ENCODE data around the gene MTX1.

Gene MTX1

DNA sequence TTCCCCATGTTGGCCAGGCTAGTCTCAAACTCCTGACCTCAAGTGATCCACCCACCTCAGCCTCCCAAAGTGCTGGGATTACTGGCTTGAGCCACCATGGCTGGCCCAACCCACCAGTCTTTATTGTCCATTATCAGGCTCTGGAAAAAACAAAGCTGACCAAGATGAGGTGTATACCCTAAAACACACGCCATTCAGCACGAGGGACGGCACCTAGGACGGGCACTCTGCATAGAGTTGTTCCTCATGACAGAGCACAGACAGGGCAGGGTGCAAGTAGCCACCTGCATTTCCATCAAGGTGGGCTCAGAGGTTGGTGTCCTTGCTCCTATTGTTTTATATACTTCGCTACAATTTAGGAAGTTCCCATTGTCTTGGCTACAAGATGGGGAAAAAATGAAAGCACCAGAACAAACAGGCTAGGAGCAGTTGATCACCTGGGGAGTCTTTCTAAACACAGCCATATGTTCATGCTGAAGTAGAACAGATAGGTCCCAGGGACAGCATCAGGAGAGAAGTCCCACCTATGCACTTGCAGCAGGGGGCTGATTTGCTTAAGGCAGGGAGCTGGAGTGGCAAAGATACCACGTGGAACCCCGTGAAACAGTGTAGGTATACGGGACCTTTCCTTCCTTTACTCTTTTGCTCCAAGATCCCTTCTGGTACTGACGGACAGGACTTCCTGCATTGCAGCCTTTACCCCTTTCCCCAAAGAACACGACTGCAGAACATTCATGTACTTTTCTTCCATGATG, 39.9 kb upstream of the MTX1 start:
- no peak overlapping the region for H3K4me3 ChIP-seq (replicated peaks; ENCODE audit: insufficient read depth, low read length)
- no peak for DNase-seq (ENCODE audit: low read depth in 1 of 2, low spot score in 1 of 2)
- H3K27me3 ChIP-seq (ENCODE audit: insufficient read depth, poor library complexity, severe bottlenecking), result no peaks in the 10 kb centered on the region
- TF ChIP-seq SPI1 (IDR thresholded peaks at IDR 0.05; ENCODE audit: borderline replicate concordance, low read depth), result no peak
- TF ChIP-seq POLR2AphosphoS5 (IDR thresholded peaks at IDR 0.05; ENCODE audit: low read depth), result no peak
- TF ChIP-seq GABPA (IDR thresholded peaks at IDR 0.05; ENCODE audit: low read depth), result no peak
- TF ChIP-seq, protein P1, sequence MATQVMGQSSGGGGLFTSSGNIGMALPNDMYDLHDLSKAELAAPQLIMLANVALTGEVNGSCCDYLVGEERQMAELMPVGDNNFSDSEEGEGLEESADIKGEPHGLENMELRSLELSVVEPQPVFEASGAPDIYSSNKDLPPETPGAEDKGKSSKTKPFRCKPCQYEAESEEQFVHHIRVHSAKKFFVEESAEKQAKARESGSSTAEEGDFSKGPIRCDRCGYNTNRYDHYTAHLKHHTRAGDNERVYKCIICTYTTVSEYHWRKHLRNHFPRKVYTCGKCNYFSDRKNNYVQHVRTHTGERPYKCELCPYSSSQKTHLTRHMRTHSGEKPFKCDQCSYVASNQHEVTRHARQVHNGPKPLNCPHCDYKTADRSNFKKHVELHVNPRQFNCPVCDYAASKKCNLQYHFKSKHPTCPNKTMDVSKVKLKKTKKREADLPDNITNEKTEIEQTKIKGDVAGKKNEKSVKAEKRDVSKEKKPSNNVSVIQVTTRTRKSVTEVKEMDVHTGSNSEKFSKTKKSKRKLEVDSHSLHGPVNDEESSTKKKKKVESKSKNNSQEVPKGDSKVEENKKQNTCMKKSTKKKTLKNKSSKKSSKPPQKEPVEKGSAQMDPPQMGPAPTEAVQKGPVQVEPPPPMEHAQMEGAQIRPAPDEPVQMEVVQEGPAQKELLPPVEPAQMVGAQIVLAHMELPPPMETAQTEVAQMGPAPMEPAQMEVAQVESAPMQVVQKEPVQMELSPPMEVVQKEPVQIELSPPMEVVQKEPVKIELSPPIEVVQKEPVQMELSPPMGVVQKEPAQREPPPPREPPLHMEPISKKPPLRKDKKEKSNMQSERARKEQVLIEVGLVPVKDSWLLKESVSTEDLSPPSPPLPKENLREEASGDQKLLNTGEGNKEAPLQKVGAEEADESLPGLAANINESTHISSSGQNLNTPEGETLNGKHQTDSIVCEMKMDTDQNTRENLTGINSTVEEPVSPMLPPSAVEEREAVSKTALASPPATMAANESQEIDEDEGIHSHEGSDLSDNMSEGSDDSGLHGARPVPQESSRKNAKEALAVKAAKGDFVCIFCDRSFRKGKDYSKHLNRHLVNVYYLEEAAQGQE (IDR thresholded peaks at IDR 0.05; ENCODE audit: insufficient replicate concordance, low read depth), result no peak
- TF ChIP-seq, protein P2, sequence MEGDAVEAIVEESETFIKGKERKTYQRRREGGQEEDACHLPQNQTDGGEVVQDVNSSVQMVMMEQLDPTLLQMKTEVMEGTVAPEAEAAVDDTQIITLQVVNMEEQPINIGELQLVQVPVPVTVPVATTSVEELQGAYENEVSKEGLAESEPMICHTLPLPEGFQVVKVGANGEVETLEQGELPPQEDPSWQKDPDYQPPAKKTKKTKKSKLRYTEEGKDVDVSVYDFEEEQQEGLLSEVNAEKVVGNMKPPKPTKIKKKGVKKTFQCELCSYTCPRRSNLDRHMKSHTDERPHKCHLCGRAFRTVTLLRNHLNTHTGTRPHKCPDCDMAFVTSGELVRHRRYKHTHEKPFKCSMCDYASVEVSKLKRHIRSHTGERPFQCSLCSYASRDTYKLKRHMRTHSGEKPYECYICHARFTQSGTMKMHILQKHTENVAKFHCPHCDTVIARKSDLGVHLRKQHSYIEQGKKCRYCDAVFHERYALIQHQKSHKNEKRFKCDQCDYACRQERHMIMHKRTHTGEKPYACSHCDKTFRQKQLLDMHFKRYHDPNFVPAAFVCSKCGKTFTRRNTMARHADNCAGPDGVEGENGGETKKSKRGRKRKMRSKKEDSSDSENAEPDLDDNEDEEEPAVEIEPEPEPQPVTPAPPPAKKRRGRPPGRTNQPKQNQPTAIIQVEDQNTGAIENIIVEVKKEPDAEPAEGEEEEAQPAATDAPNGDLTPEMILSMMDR (IDR thresholded peaks at IDR 0.05; ENCODE audit: insufficient read depth, low read length), result no peak
- no peak overlapping the region for H3K27ac ChIP-seq (replicated peaks)

DNA sequence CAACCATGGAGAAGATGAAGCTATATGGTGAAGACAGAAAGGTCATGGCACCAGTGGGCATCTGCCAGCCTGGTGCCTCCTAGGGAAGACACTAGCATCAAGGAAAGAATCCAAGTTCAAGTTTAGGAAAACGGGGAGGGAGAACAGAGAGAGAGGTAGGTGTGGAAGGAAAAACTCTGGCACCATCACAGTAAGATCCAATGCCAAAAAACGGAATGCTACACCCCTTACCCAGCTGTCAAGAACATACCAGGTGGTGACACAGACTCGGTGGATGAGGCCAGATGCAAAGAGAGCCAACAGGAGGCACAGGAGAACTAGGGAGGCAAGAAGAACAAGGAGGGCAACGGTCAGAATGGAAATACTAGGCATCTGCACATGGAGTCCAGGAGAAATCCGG, 39.0 kb upstream of the MTX1 start:
- DNase-seq (ENCODE audit: low read depth in 1 of 2, low spot score in 1 of 2), result no peak
- Histone ChIP-seq H3K27ac (replicated peaks) (no peak overlapping the region), H3K4me3 (replicated peaks; ENCODE audit: insufficient read depth, low read length) (no peak overlapping the region), H3K27me3 (ENCODE audit: insufficient read depth, poor library complexity, severe bottlenecking) (no peaks in the 10 kb centered on the region)
- TF ChIP-seq, protein P1 (IDR thresholded peaks at IDR 0.05; ENCODE audit: insufficient replicate concordance, low read depth), result no peak
- TF ChIP-seq GABPA (IDR thresholded peaks at IDR 0.05; ENCODE audit: low read depth) (no peak), POLR2AphosphoS5 (IDR thresholded peaks at IDR 0.05; ENCODE audit: low read depth) (no peak), SPI1 (IDR thresholded peaks at IDR 0.05; ENCODE audit: borderline replicate concordance, low read depth) (no peak)
- TF ChIP-seq, protein P2 (IDR thresholded peaks at IDR 0.05; ENCODE audit: insufficient read depth, low read length), result no peak

DNA sequence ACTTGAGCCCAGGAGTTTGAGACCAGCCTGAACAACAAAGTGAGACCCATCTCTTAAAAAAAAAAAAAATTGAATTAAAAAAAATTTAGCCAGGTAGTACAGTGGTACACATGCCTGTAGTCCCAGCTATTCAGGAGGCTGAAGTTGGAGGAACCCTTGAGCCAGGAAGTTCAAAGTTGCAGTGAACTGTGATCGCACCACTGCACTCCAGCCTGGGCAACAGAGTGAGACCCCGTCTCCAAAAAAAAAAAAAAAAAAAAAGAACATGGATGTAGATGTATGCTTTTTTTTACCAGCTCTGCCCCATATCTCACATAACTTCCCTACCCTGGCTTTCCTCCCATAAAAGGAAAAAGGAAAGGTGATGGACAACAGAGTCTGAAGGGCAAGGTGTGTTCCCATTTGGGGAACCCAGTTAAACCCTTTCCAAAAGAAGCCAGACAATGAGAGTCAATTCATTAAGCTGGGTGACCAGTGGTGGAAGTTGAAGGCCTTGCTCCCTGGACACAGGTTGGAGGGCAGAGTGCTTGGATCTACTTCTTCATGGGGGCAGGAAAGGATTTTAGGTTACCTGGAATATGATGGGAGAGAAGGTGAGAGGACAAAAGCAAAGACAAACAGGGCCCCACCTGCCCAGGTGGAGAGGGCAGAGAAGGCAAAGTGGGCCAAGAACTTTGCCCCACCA, 38.3 kb upstream of the MTX1 start:
- TF ChIP-seq, protein P2 (IDR thresholded peaks at IDR 0.05; ENCODE audit: insufficient read depth, low read length), result no peak
- TF ChIP-seq GABPA (IDR thresholded peaks at IDR 0.05; ENCODE audit: low read depth), result no peak
- TF ChIP-seq, protein P1 (IDR thresholded peaks at IDR 0.05; ENCODE audit: insufficient replicate concordance, low read depth), result no peak
- no peak for TF ChIP-seq POLR2AphosphoS5 (IDR thresholded peaks at IDR 0.05; ENCODE audit: low read depth)
- TF ChIP-seq SPI1 (IDR thresholded peaks at IDR 0.05; ENCODE audit: borderline replicate concordance, low read depth), result no peak
- no peak overlapping the region for H3K27ac ChIP-seq (replicated peaks)
- no peak overlapping the region for H3K4me3 ChIP-seq (replicated peaks; ENCODE audit: insufficient read depth, low read length)
- no peak for DNase-seq (ENCODE audit: low read depth in 1 of 2, low spot score in 1 of 2)
- H3K27me3 ChIP-seq (ENCODE audit: insufficient read depth, poor library complexity, severe bottlenecking), result no peaks in the 10 kb centered on the region

Data from HL-60 (cell line).